T-helper 1 cell treated with Interleukin-12 subunit alpha and Interleukin-12 subunit beta and Interleukin-4 antibody, amounts not matched to agents 30 μg/mL and 1 μg/mL, for 36 hours (primary cell): Measurements from ENCODE around the gene PROP1.
"Not testable (repeated sequence)": the region's sequence is repeated elsewhere in the genome, so short reads cannot be mapped to it uniquely, and the experiment has no call there.

ENCODE experiments used
- H3K27ac Mint-ChIP-seq: one replicate; pipeline ENCODE4 v1.8.0; 2021; ENCODE audit warnings: mild to moderate bottlenecking, mixed read lengths
- H3K27me3 Mint-ChIP-seq: one replicate; pipeline ENCODE4 v1.8.0; 2021; ENCODE audit warnings: low read depth, mixed read lengths
- H3K36me3 Mint-ChIP-seq: one replicate; pipeline ENCODE4 v1.8.0; 2021; ENCODE audit warnings: low read depth, mixed read lengths
- H3K4me1 Mint-ChIP-seq: one replicate; pipeline ENCODE4 v1.8.0; 2021; ENCODE audit warnings: low read depth, mixed read lengths
- H3K4me3 Mint-ChIP-seq: one replicate; pipeline ENCODE4 v1.8.0; 2021; ENCODE audit warnings: mild to moderate bottlenecking, moderate library complexity, mixed read lengths
- H3K9me3 Mint-ChIP-seq: one replicate; pipeline ENCODE4 v1.8.0; 2021; ENCODE audit warnings: mixed read lengths

The PROP1 gene

GRCh38 chr5:177943805-177944736 is 52.0 kb downstream of the PROP1 start:
- H3K36me3 Mint-ChIP-seq, H3K4me1 Mint-ChIP-seq, H3K9me3 Mint-ChIP-seq, H3K27ac Mint-ChIP-seq: not testable (repeated sequence)
- peaks cover 13% of the 10 kb centered on the region for H3K27me3 Mint-ChIP-seq
- peak overlapping the region; percentile 61 for H3K4me3 Mint-ChIP-seq

- not testable (repeated sequence) for H3K27ac Mint-ChIP-seq, H3K36me3 Mint-ChIP-seq, H3K9me3 Mint-ChIP-seq, H3K4me1 Mint-ChIP-seq
- H3K4me3 Mint-ChIP-seq: peak overlapping the region; percentile 54
- H3K27me3 Mint-ChIP-seq: peaks cover 19% of the 10 kb centered on the region
Observed at GRCh38 chr5:177942896-177943295, 53.1 kb downstream of the PROP1 start.
